ENCODE measurements around the gene SRP9. TPM values are rescaled to one million over a fixed set of nuclear protein-coding genes. Genes with fewer than 3 reads are reported as not detected.
"Not testable (repeated sequence)": the region's sequence is repeated elsewhere in the genome, so short reads cannot be mapped to it uniquely, and the experiment has no call there.

SRP9 gene
- total RNA-seq, 4 donors from 2014 or later, result 67.9 to 153 (median 131) TPM

- Histone ChIP-seq H3K27me3 (no peaks in the 10 kb centered on the region), H3K9me3 (no peaks in the 10 kb centered on the region), H3K4me1 (peaks cover 0 to 13% (median 0%) of the 10 kb centered on the region in 4 donors), H3K27ac (no peak overlapping the region), H3K36me3 (no peaks in the 10 kb centered on the region), H3K4me3 (no peak overlapping the region)
- DNase-seq, result peak in 1 of 3 donors; percentile 27
- TF ChIP-seq POLR2A (IDR thresholded peaks at IDR 0.05), result no peak
- no peak for TF ChIP-seq CTCF (IDR thresholded peaks at IDR 0.05)
These were observed 17.1 kb upstream of the SRP9 start for GRCh38 chr1:225760531-225760930.

- H3K9me3 ChIP-seq, H3K27ac ChIP-seq, H3K27me3 ChIP-seq: not testable (repeated sequence)
These were observed 16.2 kb upstream of the SRP9 start for GRCh38 chr1:225761395-225761794.

GRCh38 chr1:225762002-225762441 is 15.6 kb upstream of the SRP9 start:
- peak in 1 of 3 donors; percentile 32 for DNase-seq
- peaks cover 0 to 6% (median 0%) of the 10 kb centered on the region in 4 donors for H3K4me1 ChIP-seq
- no peaks in the 10 kb centered on the region for H3K9me3 ChIP-seq
- TF ChIP-seq CTCF (IDR thresholded peaks at IDR 0.05) (no peak), POLR2A (IDR thresholded peaks at IDR 0.05) (no peak)
- no peak overlapping the region for H3K27ac ChIP-seq
- no peaks in the 10 kb centered on the region for H3K36me3 ChIP-seq
- no peak overlapping the region for H3K4me3 ChIP-seq
- H3K27me3 ChIP-seq, result no peaks in the 10 kb centered on the region

More at GRCh38 chr1:225761395-225761794, 16.2 kb upstream of the SRP9 start:
- H3K4me3 ChIP-seq, H3K36me3 ChIP-seq, H3K4me1 ChIP-seq: not testable (repeated sequence)
- DNase-seq, result peak in 1 of 3 donors; percentile 15

- no peaks in the 10 kb centered on the region for H3K9me3 ChIP-seq
- TF ChIP-seq CTCF (IDR thresholded peaks at IDR 0.05), result no peak
- TF ChIP-seq POLR2A (IDR thresholded peaks at IDR 0.05), result no peak
- H3K27ac ChIP-seq, result no peak overlapping the region
- DNase-seq, result peak in 1 of 3 donors; percentile 22
- peaks cover 0 to 2% (median 0%) of the 10 kb centered on the region in 4 donors for H3K4me1 ChIP-seq
- no peaks in the 10 kb centered on the region for H3K36me3 ChIP-seq
- no peak overlapping the region for H3K4me3 ChIP-seq
- H3K27me3 ChIP-seq, result no peaks in the 10 kb centered on the region
These were observed 15.2 kb upstream of the SRP9 start for GRCh38 chr1:225762444-225762843.

- H3K9me3 ChIP-seq, result no peaks in the 10 kb centered on the region
- H3K27me3 ChIP-seq, result no peaks in the 10 kb centered on the region
- peak in 1 of 3 donors; percentile 26 for DNase-seq
- no peaks in the 10 kb centered on the region for H3K4me1 ChIP-seq
- peak overlapping the region in 1 of 4 donors; percentile 43 for H3K27ac ChIP-seq
- H3K36me3 ChIP-seq, result no peaks in the 10 kb centered on the region
- no peak overlapping the region for H3K4me3 ChIP-seq
- TF ChIP-seq CTCF (IDR thresholded peaks at IDR 0.05) (no peak), POLR2A (IDR thresholded peaks at IDR 0.05) (no peak)
These were observed 13.7 kb upstream of the SRP9 start for GRCh38 chr1:225763716-225764548.

GRCh38 chr1:225765982-225766674 is 11.5 kb upstream of the SRP9 start:
- peak in 1 of 3 donors; percentile 7 for DNase-seq
- H3K27me3 ChIP-seq, result no peaks in the 10 kb centered on the region
- no peak overlapping the region for H3K4me3 ChIP-seq
- peak overlapping the region in 2 of 4 donors; percentile 41 to 61 for H3K27ac ChIP-seq
- TF ChIP-seq POLR2A (IDR thresholded peaks at IDR 0.05) (no peak), CTCF (IDR thresholded peaks at IDR 0.05) (no peak)
- no peaks in the 10 kb centered on the region for H3K9me3 ChIP-seq
- no peaks in the 10 kb centered on the region for H3K36me3 ChIP-seq
- H3K4me1 ChIP-seq, result no peaks in the 10 kb centered on the region
